Stomach (tissue), 4 donors: ENCODE measurements around the gene PSMD3.

ENCODE experiments used
- CTCF ChIP-seq, 7 experiments: fragments of 450-650 bp in 4 of 7; fragments of 200-600 bp in 3 of 7; sonication (generic) in 3 of 7; IDR thresholded peaks; one replicate each; pipeline ENCODE4 v1.5.1; 2016 to 2019; ENCODE audit warnings: antibody characterized with exemption in 7 of 7, control low read depth in 2 of 7, mild to moderate bottlenecking in 1 of 7
- EP300 ChIP-seq: sonication (generic); formaldehyde crosslinking; IDR thresholded peaks from one replicate; pipeline ENCODE4 v1.6.1; 2017; ENCODE audit warnings: antibody characterized with exemption
- POLR2A ChIP-seq, 4 donors: fragments of 450-650 bp; IDR thresholded peaks; one replicate each; pipeline ENCODE4 v1.6.1; 2016; ENCODE audit warnings: antibody characterized with exemption in 4 of 4, control low read depth in 2 of 4, mild to moderate bottlenecking in 1 of 4, moderate library complexity in 1 of 4
- POLR2AphosphoS5 ChIP-seq, 3 donors: sonication (generic); formaldehyde crosslinking; IDR thresholded peaks; one replicate each; pipeline ENCODE4 v1.6.1; 2016; ENCODE audit warnings: antibody characterized with exemption in 3 of 3

DNA sequence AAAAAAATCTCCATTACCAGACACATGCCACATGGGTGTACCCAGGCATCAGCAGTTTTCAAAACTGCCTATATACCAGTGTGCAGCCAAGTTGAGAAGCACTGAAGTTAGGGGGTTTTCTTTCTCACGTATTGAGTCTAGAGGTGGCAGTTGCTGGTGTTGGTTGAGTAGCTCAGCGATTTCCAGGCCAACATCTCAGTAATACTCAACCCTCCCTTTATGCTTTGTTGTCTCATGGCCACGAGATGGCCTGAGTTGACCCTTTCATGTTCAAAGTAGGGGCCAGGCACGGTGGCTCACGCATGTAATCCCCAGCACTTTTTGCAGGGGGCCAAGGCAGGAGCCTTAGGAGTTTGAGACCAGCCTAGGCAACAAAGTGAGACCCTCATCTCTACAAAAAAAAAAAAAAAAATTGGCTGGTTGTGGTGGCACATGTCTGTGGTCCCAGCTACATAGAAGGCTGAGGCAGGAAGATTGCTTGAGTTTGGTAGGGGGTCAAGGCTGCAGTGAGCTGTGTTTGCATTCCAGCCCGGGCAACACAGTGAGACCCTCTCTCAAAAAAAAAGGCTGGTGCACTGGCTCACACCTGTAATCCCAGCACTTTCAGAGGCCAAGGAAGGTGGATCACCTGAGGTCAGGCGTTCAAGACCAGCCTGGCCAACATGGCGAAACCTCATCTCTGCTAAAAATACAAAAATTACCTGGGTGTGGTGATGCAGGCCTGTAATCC, 42.3 kb upstream of the PSMD3 start:
- no peak for TF ChIP-seq POLR2AphosphoS5 (IDR thresholded peaks at IDR 0.05)
- TF ChIP-seq CTCF (IDR thresholded peaks at IDR 0.05) = no peak
- TF ChIP-seq POLR2A (IDR thresholded peaks at IDR 0.05) = no peak
- TF ChIP-seq EP300 = no peak
